H1 (cell line): ENCODE measurements around the gene MSH4. TPM values are rescaled to one million over a fixed set of nuclear protein-coding genes. Genes with fewer than 3 reads are reported as not detected.
"Not testable (repeated sequence)": the region's sequence is repeated elsewhere in the genome, so short reads cannot be mapped to it uniquely, and the experiment has no call there.

Experiments
- CTCF ChIA-PET: fragments of 300-600 bp; sonication (Branson Sonifier 250); formaldehyde crosslinking; loops from one replicate; lab custom pipeline; 2021; ENCODE audit not compliant: partially characterized antibody; lab: Charles Lee
- POLR2A ChIA-PET: fragments of 300-600 bp; sonication (Branson Sonifier 250); formaldehyde crosslinking; loops from one replicate; lab custom pipeline; 2021; ENCODE audit warnings: inconsistent platforms; ENCODE audit not compliant: partially characterized antibody; lab: Charles Lee
- DNase-seq, 2 experiments: peaks; one replicate each; pipeline versions ENCODE4 v3.0.0 to v3.0.0-alpha.2; 2010 to 2022; ENCODE audit warnings: low spot score in 2 of 2, low read depth in 1 of 2, mixed read lengths in 1 of 2
- FAIRE-seq: peaks from 2 replicates; lab custom pipeline; 2011; peaks lifted over from hg19 to GRCh38; lab: Jason Lieb, UNC
- H2AFZ ChIP-seq: 2 replicates; pipeline ENCODE4 v1.8.1; 2012; ENCODE audit warnings: low read length, inconsistent platforms
- H2AK5ac ChIP-seq: 2 replicates; pipeline ENCODE4 v1.6.1; 2013; ENCODE audit warnings: low read depth, low read length
- H2BK120ac ChIP-seq: replicated peaks from 2 replicates; pipeline ENCODE3; 2013; ENCODE audit warnings: low read depth, low read length, inconsistent platforms
- H2BK12ac ChIP-seq: 2 replicates; pipeline ENCODE4 v1.6.1; 2013; ENCODE audit warnings: low read depth, low read length
- H2BK15ac ChIP-seq: 2 replicates; pipeline ENCODE4 v1.6.1; 2013; ENCODE audit warnings: low read length
- H2BK20ac ChIP-seq: 2 replicates; pipeline ENCODE4 v1.6.1; 2013; ENCODE audit warnings: low read length
- H2BK5ac ChIP-seq: 2 replicates; pipeline ENCODE4 v1.6.1; 2013; ENCODE audit warnings: low read depth, low read length
- H3K14ac ChIP-seq: 2 replicates; pipeline ENCODE4 v1.6.1; 2013; ENCODE audit warnings: inconsistent platforms; ENCODE audit not compliant: insufficient read length
- H3K18ac ChIP-seq: 2 replicates; pipeline ENCODE4 v1.6.1; 2013; ENCODE audit warnings: low read length; ENCODE audit errors: extremely low read depth
- H3K23ac ChIP-seq: 2 replicates; pipeline ENCODE4 v1.6.1; 2013; ENCODE audit warnings: inconsistent platforms; ENCODE audit not compliant: insufficient read length
- H3K23me2 ChIP-seq: 2 replicates; pipeline ENCODE4 v1.6.1; 2013; ENCODE audit warnings: low read depth, low read length
- H3K27ac ChIP-seq: 2 replicates; pipeline ENCODE4 v1.6.1; 2011; ENCODE audit warnings: low read depth, low read length, inconsistent platforms
- H3K27me3 ChIP-seq, 4 experiments: replicated peaks in 1 of 4; 1 replicate in 1 of 4; 2 replicates in 3 of 4; pipeline versions ENCODE4 v1.6.1 to v1.8.1; 2011 to 2013; ENCODE audit warnings: low read length in 3 of 4, mild to moderate bottlenecking in 3 of 4, inconsistent platforms in 2 of 4, mixed read lengths in 2 of 4, moderate library complexity in 1 of 4; ENCODE audit not compliant: control insufficient read depth in 3 of 4, insufficient read depth in 3 of 4; ENCODE audit errors: extremely low read depth in 1 of 4
- H3K36me3 ChIP-seq, 4 experiments: 2 replicates each; pipeline versions ENCODE4 v1.6.1 to v1.8.1; 2011 to 2013; ENCODE audit warnings: mild to moderate bottlenecking in 4 of 4, low read length in 3 of 4, moderate library complexity in 2 of 4, control low read depth in 1 of 4, inconsistent platforms in 1 of 4; ENCODE audit not compliant: insufficient read depth in 4 of 4, control insufficient read depth in 2 of 4
- H3K4ac ChIP-seq: replicated peaks from 2 replicates; pipeline ENCODE3; 2013; ENCODE audit warnings: low read length, low read depth, mixed read lengths, inconsistent platforms; ENCODE audit not compliant: insufficient read length
- H3K4me1 ChIP-seq, 4 experiments: replicated peaks in 1 of 4; 1 replicate in 1 of 4; 2 replicates in 3 of 4; pipeline versions ENCODE4 v1.6.1 to v1.8.1; 2011 to 2013; ENCODE audit warnings: low read length in 3 of 4, inconsistent platforms in 2 of 4, mixed read lengths in 1 of 4; ENCODE audit not compliant: insufficient read depth in 4 of 4, control insufficient read depth in 3 of 4
- H3K4me2 ChIP-seq, 2 experiments: 2 replicates each; pipeline versions ENCODE4 v1.6.1 to v1.8.1; 2011 to 2013; ENCODE audit warnings: low read depth in 2 of 2, low read length in 2 of 2, control low read depth in 1 of 2, inconsistent platforms in 1 of 2, mild to moderate bottlenecking in 1 of 2; ENCODE audit not compliant: insufficient read depth in 1 of 2
- H3K4me3 ChIP-seq, 4 experiments: fragments of 200-600, 300-600 bp in 1 of 4; sonication (generic), shearing (Covaris generic), sonication (Bioruptor Twin) in 1 of 4; 2 replicates each; pipeline versions ENCODE4 v1.5.1 to v1.8.1; 2011 to 2016; ENCODE audit warnings: low read length in 4 of 4, low read depth in 3 of 4, control low read depth in 2 of 4, inconsistent platforms in 2 of 4, mild to moderate bottlenecking in 2 of 4, mixed read lengths in 1 of 4, moderate library complexity in 1 of 4; ENCODE audit not compliant: insufficient read depth in 2 of 4; ENCODE audit errors: extremely low read depth in 1 of 4
- H3K56ac ChIP-seq: replicated peaks from 2 replicates; pipeline ENCODE3; 2013; ENCODE audit warnings: low read depth, mild to moderate bottlenecking, mixed read lengths, low read length, inconsistent platforms; ENCODE audit not compliant: insufficient read length
- H3K79me1 ChIP-seq: 2 replicates; pipeline ENCODE4 v1.6.1; 2013; ENCODE audit warnings: low read depth, low read length, control low read depth
- H3K79me2 ChIP-seq, 2 experiments: 2 replicates each; pipeline versions ENCODE4 v1.6.1 to v1.8.1; 2012 to 2013; ENCODE audit warnings: low read length in 2 of 2, mild to moderate bottlenecking in 2 of 2, inconsistent platforms in 1 of 2; ENCODE audit not compliant: insufficient read depth in 2 of 2, control insufficient read depth in 1 of 2
- H3K9ac ChIP-seq, 4 experiments: replicated peaks in 1 of 4; 1 replicate in 1 of 4; 2 replicates in 3 of 4; pipeline versions ENCODE4 v1.6.1 to v1.8.1; 2011 to 2013; ENCODE audit warnings: low read depth in 3 of 4, low read length in 3 of 4, control low read depth in 2 of 4, mild to moderate bottlenecking in 2 of 4, moderate library complexity in 2 of 4, inconsistent platforms in 1 of 4; ENCODE audit errors: extremely low read depth in 1 of 4
- H3K9me3 ChIP-seq, 2 experiments: 2 replicates each; pipeline versions ENCODE4 v1.6.1 to v1.8.1; 2012 to 2013; ENCODE audit warnings: mild to moderate bottlenecking in 2 of 2, moderate library complexity in 2 of 2, control low read depth in 1 of 2, inconsistent platforms in 1 of 2, low read depth in 1 of 2, low read length in 1 of 2, mixed read lengths in 1 of 2; ENCODE audit not compliant: insufficient read depth in 2 of 2
- H4K20me1 ChIP-seq, 2 experiments: replicated peaks in 1 of 2; 2 replicates each; pipeline versions ENCODE3 to v1.8.1; 2011 to 2013; ENCODE audit warnings: inconsistent platforms in 2 of 2, low read length in 2 of 2, mild to moderate bottlenecking in 1 of 2; ENCODE audit not compliant: insufficient read depth in 2 of 2, control insufficient read depth in 1 of 2
- H4K5ac ChIP-seq: 2 replicates; pipeline ENCODE4 v1.6.1; 2013; ENCODE audit warnings: low read length, low read depth, mixed read lengths, inconsistent platforms; ENCODE audit not compliant: insufficient read length
- H4K8ac ChIP-seq: 2 replicates; pipeline ENCODE4 v1.8.0; 2013; ENCODE audit warnings: mild to moderate bottlenecking, moderate library complexity, low read length, inconsistent platforms; ENCODE audit not compliant: insufficient read depth; ENCODE audit errors: extremely low read depth
- H4K91ac ChIP-seq: replicated peaks from 2 replicates; pipeline ENCODE3; 2013; ENCODE audit warnings: low read length, mixed read lengths, inconsistent platforms; ENCODE audit not compliant: insufficient read length
- HDAC6 ChIP-seq: IDR thresholded peaks from one replicate; pipeline ENCODE4 v1.7.1; 2012; ENCODE audit warnings: low read depth, mild to moderate bottlenecking, inconsistent platforms, low read length, moderate library complexity
- SP2 ChIP-seq: IDR thresholded peaks from 2 replicates; pipeline ENCODE4 v1.6.1; 2012; ENCODE audit warnings: mild to moderate bottlenecking, low read length, inconsistent platforms
- WGBS, 2 experiments: shearing (Covaris generic) in 1 of 2; methylation state at CpG; one replicate each; pipeline versions ENCODE4 v1.1.6 to v1.1.7; 2013 to 2015; ENCODE audit warnings: low lambda C conversion rate in 2 of 2, mixed read lengths in 2 of 2, inconsistent platforms in 1 of 2, low coverage in 1 of 2, missing lambda C conversion rate in 1 of 2; ENCODE audit not compliant: insufficient replicate concordance in 2 of 2, insufficient coverage in 1 of 2, insufficient read length in 1 of 2; ENCODE audit errors: extremely low coverage in 1 of 2, missing lambda C conversion rate in 1 of 2; 5-methylcytosine and 5-hydroxymethylcytosine counted together
- polyA plus RNA-seq, 7 experiments: library from polyadenylated mRNA; depleted of rRNA in 3 of 7; stranded (reverse) in 5 of 7; unstranded in 2 of 7; fragments of >200 nt in 5 of 7; fragments of 200-250 nt in 2 of 7; gene quantifications; 1 replicate in 5 of 7; 2 replicates in 1 of 7; 4 replicates in 1 of 7; pipeline versions ENCODE4 v1.2.1 to v1.2.3, GENCODE V29; 2011 to 2013; ENCODE audit warnings: missing spikeins in 2 of 7, mixed read lengths in 2 of 7
- total RNA-seq: library from RNA; stranded (reverse); fragmentation: NEBNext Ultra II Directional; extraction: Animal tissue kit (Norgen Biotek cat#: 25700); gene quantifications from 2 replicates; pipeline ENCODE4 v1.2.1, GENCODE V29; 2021

MSH4 gene
- total and polyA plus RNA-seq, 2 of the 8 experiments (the other 6 are each of a cell fraction or from before 2014, with no cell fraction given): 0.03 to 0.22 TPM

DNA sequence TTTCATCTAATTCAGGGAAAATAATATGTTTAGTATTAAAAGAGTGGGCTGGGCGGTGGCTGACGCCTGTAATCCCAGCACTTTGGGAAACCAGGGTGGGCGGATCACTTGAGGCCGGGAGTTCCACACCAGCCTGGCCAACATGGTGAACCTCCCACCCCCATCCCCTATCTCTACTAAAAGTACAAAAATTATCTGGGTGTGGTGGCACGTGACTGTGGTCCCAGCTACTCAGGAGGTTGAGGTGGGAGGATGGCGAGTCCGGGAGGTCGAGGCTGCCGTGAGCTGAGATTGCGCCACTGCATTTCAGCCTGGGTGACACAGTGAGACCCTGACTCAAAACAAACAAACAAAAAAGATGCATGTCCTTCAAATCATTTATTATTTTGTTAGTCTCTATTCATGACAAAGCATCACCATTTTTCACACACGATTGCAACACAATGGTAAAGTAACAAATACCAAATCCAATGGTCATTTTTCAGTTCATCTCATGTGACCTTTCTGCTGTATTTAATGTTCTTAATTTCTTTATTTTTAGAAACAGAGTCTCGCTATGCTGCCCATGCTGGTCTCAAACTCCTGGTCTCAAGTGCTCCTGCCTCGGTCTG, 1.0 kb downstream of the MSH4 start (continued):
- TF ChIP-seq SP2 (no peak), HDAC6 (no peak)

GRCh38 chr1:75801480-75801879, 4.8 kb downstream of the MSH4 start:
- 90% methylated on average over 2 of the region's 2 CpGs; no CpG with 5 or more reads in 1 of the 2 experiments for WGBS, 2 experiments
- H2AFZ ChIP-seq, H3K18ac ChIP-seq, H3K27me3 ChIP-seq, H3K4me2 ChIP-seq, H3K4me3 ChIP-seq, H3K14ac ChIP-seq, H2BK12ac ChIP-seq, H2BK120ac ChIP-seq, H4K91ac ChIP-seq, FAIRE-seq, H3K79me2 ChIP-seq, H2AK5ac ChIP-seq, H2BK5ac ChIP-seq, H3K4ac ChIP-seq, H3K9me3 ChIP-seq, H3K79me1 ChIP-seq, H2BK20ac ChIP-seq, H3K27ac ChIP-seq, H4K8ac ChIP-seq, H3K9ac ChIP-seq, H2BK15ac ChIP-seq, H4K20me1 ChIP-seq, H3K56ac ChIP-seq, H3K23ac ChIP-seq, H4K5ac ChIP-seq, DNase-seq, H3K4me1 ChIP-seq, H3K23me2 ChIP-seq: not testable (repeated sequence)
- ChIA-PET POLR2A (interaction anchor here (0.7 to 3.7 kb wide), 6 partner anchors 9 to 1094 kb away, joined by 3 to 19 read pairs (median 6); partner anchors contain the start of gene RABGGTB), CTCF (interaction anchor here (0.6 to 1.0 kb wide), 2 partner anchors 9 to 1819 kb away, joined by 3 read pairs; no protein-coding TSS in a partner anchor)
- H3K36me3 ChIP-seq: peaks cover 0 to 15% (median under 1%) of the 10 kb centered on the region in 4 experiments; a peak in 4 of 8 replicates
